Renal cortical epithelial cell (primary cell): Measurements from ENCODE around the gene PTPRU. TPM values are rescaled to one million over a fixed set of nuclear protein-coding genes. Genes with fewer than 3 reads are reported as not detected.
"Not testable (repeated sequence)": the region's sequence is repeated elsewhere in the genome, so short reads cannot be mapped to it uniquely, and the experiment has no call there.

Experiments
- DNase-seq: peaks from one replicate; pipeline ENCODE4 v3.0.0-alpha.2; 2011; ENCODE audit warnings: low read depth
- total RNA-seq: library from RNA; depleted of rRNA; stranded (reverse); fragments of >200 nt; gene quantifications from 2 replicates; pipeline ENCODE4 v1.2.3, GENCODE V29; 2014

PTPRU gene
- total RNA-seq, 1 donor from 2014 or later = 50.7 TPM

GRCh38 chr1:29290414-29290985 lies 54.2 kb downstream of the PTPRU start:
- DNase-seq = no peak

- DNase-seq = no peak
These were observed 55.4 kb downstream of the PTPRU start for GRCh38 chr1:29291756-29292155.

GRCh38 chr1:29292344-29292743 lies 56.0 kb downstream of the PTPRU start:
- no peak for DNase-seq

GRCh38 chr1:29297450-29297849 lies 61.1 kb downstream of the PTPRU start:
- no peak for DNase-seq

- no peak for DNase-seq
These were observed 61.9 kb downstream of the PTPRU start for GRCh38 chr1:29298246-29298645.

- DNase-seq = no peak
These were observed 63.1 kb downstream of the PTPRU start for GRCh38 chr1:29299446-29299845.

GRCh38 chr1:29301732-29302131 lies 65.4 kb downstream of the PTPRU start:
- DNase-seq = not testable (repeated sequence)

- no peak for DNase-seq
These were observed 67.1 kb downstream of the PTPRU start for GRCh38 chr1:29303201-29304024.

GRCh38 chr1:29304025-29304684 lies 67.8 kb downstream of the PTPRU start:
- DNase-seq = no peak

- no peak for DNase-seq
These were observed 69.6 kb downstream of the PTPRU start for GRCh38 chr1:29305943-29306342.

- no peak for DNase-seq
These were observed 70.3 kb downstream of the PTPRU start for GRCh38 chr1:29306471-29307140.

- DNase-seq = no peak
These were observed 72.8 kb downstream of the PTPRU start for GRCh38 chr1:29309075-29309474.

- DNase-seq = no peak
These were observed 73.3 kb downstream of the PTPRU start for GRCh38 chr1:29309621-29310020.

GRCh38 chr1:29310616-29311180 lies 74.4 kb downstream of the PTPRU start:
- DNase-seq = no peak

GRCh38 chr1:29311352-29312030 lies 75.2 kb downstream of the PTPRU start:
- DNase-seq = no peak

GRCh38 chr1:29312469-29313461 lies 76.4 kb downstream of the PTPRU start:
- no peak for DNase-seq

- DNase-seq = not testable (repeated sequence)
These were observed 78.4 kb downstream of the PTPRU start for GRCh38 chr1:29314685-29315084.

GRCh38 chr1:29315262-29315661 lies 78.9 kb downstream of the PTPRU start:
- no peak for DNase-seq

GRCh38 chr1:29315876-29316275 lies 79.6 kb downstream of the PTPRU start:
- DNase-seq = no peak
